ENCODE measurements around the gene PDE11A.

DNA sequence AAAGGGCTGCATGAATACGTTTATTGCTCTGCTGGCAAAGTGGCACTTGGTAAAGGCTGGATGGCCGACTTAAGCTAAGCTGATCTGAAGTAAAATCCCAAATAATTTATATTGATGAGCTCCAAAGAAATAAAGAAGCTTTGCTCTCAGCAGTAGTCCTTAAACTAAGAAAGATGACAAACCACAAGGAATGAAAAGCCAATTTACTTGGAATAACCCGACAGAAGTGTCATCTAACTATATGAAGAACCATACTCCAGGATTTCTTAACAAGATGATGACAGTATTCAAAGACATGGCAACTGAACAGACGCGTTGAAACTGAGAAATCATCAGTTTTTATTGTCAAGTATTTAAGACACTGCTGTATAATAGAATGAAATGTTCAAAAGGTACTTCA, 294.1 kb downstream of the PDE11A start:
- TF ChIP-seq, protein P1, sequence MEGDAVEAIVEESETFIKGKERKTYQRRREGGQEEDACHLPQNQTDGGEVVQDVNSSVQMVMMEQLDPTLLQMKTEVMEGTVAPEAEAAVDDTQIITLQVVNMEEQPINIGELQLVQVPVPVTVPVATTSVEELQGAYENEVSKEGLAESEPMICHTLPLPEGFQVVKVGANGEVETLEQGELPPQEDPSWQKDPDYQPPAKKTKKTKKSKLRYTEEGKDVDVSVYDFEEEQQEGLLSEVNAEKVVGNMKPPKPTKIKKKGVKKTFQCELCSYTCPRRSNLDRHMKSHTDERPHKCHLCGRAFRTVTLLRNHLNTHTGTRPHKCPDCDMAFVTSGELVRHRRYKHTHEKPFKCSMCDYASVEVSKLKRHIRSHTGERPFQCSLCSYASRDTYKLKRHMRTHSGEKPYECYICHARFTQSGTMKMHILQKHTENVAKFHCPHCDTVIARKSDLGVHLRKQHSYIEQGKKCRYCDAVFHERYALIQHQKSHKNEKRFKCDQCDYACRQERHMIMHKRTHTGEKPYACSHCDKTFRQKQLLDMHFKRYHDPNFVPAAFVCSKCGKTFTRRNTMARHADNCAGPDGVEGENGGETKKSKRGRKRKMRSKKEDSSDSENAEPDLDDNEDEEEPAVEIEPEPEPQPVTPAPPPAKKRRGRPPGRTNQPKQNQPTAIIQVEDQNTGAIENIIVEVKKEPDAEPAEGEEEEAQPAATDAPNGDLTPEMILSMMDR (IDR thresholded peaks at IDR 0.05): no peak
- TF ChIP-seq POLR2A (IDR thresholded peaks at IDR 0.05): no peak

Measured in uterus (tissue), 2 donors.